ENCODE measurements around the gene TMEFF2.

The TMEFF2 gene

DNA sequence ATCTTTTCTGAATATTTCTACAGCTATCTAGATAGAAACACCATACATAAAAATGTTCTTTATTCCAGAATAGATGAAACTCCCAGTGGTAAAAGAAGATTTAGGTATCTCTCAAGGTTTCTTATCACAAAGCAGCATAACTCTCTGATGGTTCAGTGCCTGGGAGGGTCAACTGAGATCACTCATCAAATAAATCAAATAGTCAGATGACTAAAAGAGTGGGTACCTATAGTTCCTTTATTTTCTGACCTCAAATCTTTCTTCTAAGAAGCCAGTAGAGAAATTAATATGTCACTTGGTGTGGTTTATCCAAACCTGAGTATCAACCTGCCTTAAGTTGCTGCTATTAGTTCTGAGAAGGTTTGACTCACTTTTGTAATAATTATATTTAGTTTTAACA is 120.9 kb downstream of the TMEFF2 start:
- Histone ChIP-seq H3K9me3 (replicated peaks in 1 of 2; ENCODE audit: control insufficient read depth in 2 of 2, insufficient read depth in 1 of 2, low read depth in 1 of 2, low read length in 2 of 2) (no peaks in the 10 kb centered on the region), H3K23ac (ENCODE audit: low read depth, low read length, poor library complexity) (no peak overlapping the region), H2AK5ac (ENCODE audit: low read depth, low read length) (no peak overlapping the region), H3K27me3 (ENCODE audit: control insufficient read depth in 3 of 3, insufficient read depth in 3 of 3, low read depth in 1 of 3, low read length in 3 of 3) (no peaks in the 10 kb centered on the region), H3K4me1 (ENCODE audit: control insufficient read depth in 2 of 2, insufficient read depth in 1 of 2, low read depth in 1 of 2, low read length in 2 of 2) (no peaks in the 10 kb centered on the region), H3K4me2 (ENCODE audit: insufficient read depth, low read length, poor library complexity, severe bottlenecking) (no peak overlapping the region), H2BK15ac (ENCODE audit: low read length) (no peak overlapping the region), H3K18ac (ENCODE audit: low read length) (no peak overlapping the region), H3K4ac (ENCODE audit: low read length) (no peak overlapping the region), H4K91ac (ENCODE audit: low read depth, low read length, poor library complexity) (no peak overlapping the region), H4K8ac (ENCODE audit: low read depth, low read length) (no peak overlapping the region), H3K27ac (replicated peaks; ENCODE audit: low read length) (no peak overlapping the region), H3K4me3 (ENCODE audit: low read length in 2 of 2) (no peak overlapping the region), H3K9ac (ENCODE audit: low read depth, low read length, poor library complexity) (no peak overlapping the region), H2BK120ac (ENCODE audit: low read depth, low read length) (no peak overlapping the region), H2BK5ac (ENCODE audit: low read length) (no peak overlapping the region), H3K79me1 (ENCODE audit: low read depth, low read length) (no peaks in the 10 kb centered on the region), H2AFZ (ENCODE audit: low read length) (no peak overlapping the region), H3K14ac (ENCODE audit: low read length) (no peak overlapping the region), H3K36me3 (replicated peaks in 1 of 2; ENCODE audit: control insufficient read depth in 2 of 2, insufficient read depth in 2 of 2, low read length in 2 of 2) (no peaks in the 10 kb centered on the region), H2BK12ac (ENCODE audit: low read length) (no peak overlapping the region)
- no peak for DNase-seq (ENCODE audit: low spot score)

GRCh38 chr2:192072778-192073177 is 122.0 kb downstream of the TMEFF2 start:
- Histone ChIP-seq H3K14ac (ENCODE audit: low read length) (no peak overlapping the region), H2BK15ac (ENCODE audit: low read length) (no peak overlapping the region), H2AFZ (ENCODE audit: low read length) (no peak overlapping the region), H2BK120ac (ENCODE audit: low read depth, low read length) (no peak overlapping the region), H3K4me3 (ENCODE audit: low read length in 2 of 2) (no peak overlapping the region), H3K27ac (replicated peaks; ENCODE audit: low read length) (no peak overlapping the region), H3K4ac (ENCODE audit: low read length) (no peak overlapping the region), H3K27me3 (ENCODE audit: control insufficient read depth in 3 of 3, insufficient read depth in 3 of 3, low read depth in 1 of 3, low read length in 3 of 3) (no peaks in the 10 kb centered on the region), H2BK5ac (ENCODE audit: low read length) (no peak overlapping the region), H3K9me3 (replicated peaks in 1 of 2; ENCODE audit: control insufficient read depth in 2 of 2, insufficient read depth in 1 of 2, low read depth in 1 of 2, low read length in 2 of 2) (no peaks in the 10 kb centered on the region), H3K23ac (ENCODE audit: low read depth, low read length, poor library complexity) (no peak overlapping the region), H3K18ac (ENCODE audit: low read length) (no peak overlapping the region), H3K4me2 (ENCODE audit: insufficient read depth, low read length, poor library complexity, severe bottlenecking) (no peak overlapping the region), H3K36me3 (replicated peaks in 1 of 2; ENCODE audit: control insufficient read depth in 2 of 2, insufficient read depth in 2 of 2, low read length in 2 of 2) (no peaks in the 10 kb centered on the region), H2AK5ac (ENCODE audit: low read depth, low read length) (no peak overlapping the region), H3K9ac (ENCODE audit: low read depth, low read length, poor library complexity) (no peak overlapping the region), H3K4me1 (ENCODE audit: control insufficient read depth in 2 of 2, insufficient read depth in 1 of 2, low read depth in 1 of 2, low read length in 2 of 2) (peaks cover 0 to 2% of the 10 kb centered on the region in 2 donors), H4K8ac (ENCODE audit: low read depth, low read length) (no peak overlapping the region), H4K91ac (ENCODE audit: low read depth, low read length, poor library complexity) (no peak overlapping the region), H3K79me1 (ENCODE audit: low read depth, low read length) (no peaks in the 10 kb centered on the region), H2BK12ac (ENCODE audit: low read length) (no peak overlapping the region)
- WGBS, 2 donors (ENCODE audit: extremely low coverage in 2 of 2, insufficient read length in 2 of 2, insufficient replicate concordance in 1 of 2): no CpG with 5 or more reads among the region's 1 CpG
- no peak for DNase-seq (ENCODE audit: low spot score)

GRCh38 chr2:192072261-192072660 is 122.5 kb downstream of the TMEFF2 start:
- no CpG with 5 or more reads among the region's 2 CpGs for WGBS, 2 donors (ENCODE audit: extremely low coverage in 2 of 2, insufficient read length in 2 of 2, insufficient replicate concordance in 1 of 2)
- H3K14ac ChIP-seq (ENCODE audit: low read length): no peak overlapping the region
- no peak overlapping the region for H3K9ac ChIP-seq (ENCODE audit: low read depth, low read length, poor library complexity)
- H3K36me3 ChIP-seq (replicated peaks in 1 of 2; ENCODE audit: control insufficient read depth in 2 of 2, insufficient read depth in 2 of 2, low read length in 2 of 2): no peaks in the 10 kb centered on the region
- no peak overlapping the region for H4K8ac ChIP-seq (ENCODE audit: low read depth, low read length)
- no peak for DNase-seq (ENCODE audit: low spot score)
- no peak overlapping the region for H2AK5ac ChIP-seq (ENCODE audit: low read depth, low read length)
- H3K23ac ChIP-seq (ENCODE audit: low read depth, low read length, poor library complexity): no peak overlapping the region
- H3K4ac ChIP-seq (ENCODE audit: low read length): no peak overlapping the region
- no peak overlapping the region for H2BK15ac ChIP-seq (ENCODE audit: low read length)
- no peak overlapping the region for H2AFZ ChIP-seq (ENCODE audit: low read length)
- H2BK120ac ChIP-seq (ENCODE audit: low read depth, low read length): no peak overlapping the region
- no peak overlapping the region for H4K91ac ChIP-seq (ENCODE audit: low read depth, low read length, poor library complexity)
- no peak overlapping the region for H2BK12ac ChIP-seq (ENCODE audit: low read length)
- no peak overlapping the region for H2BK5ac ChIP-seq (ENCODE audit: low read length)
- no peaks in the 10 kb centered on the region for H3K9me3 ChIP-seq (replicated peaks in 1 of 2; ENCODE audit: control insufficient read depth in 2 of 2, insufficient read depth in 1 of 2, low read depth in 1 of 2, low read length in 2 of 2)
- H3K27me3 ChIP-seq (ENCODE audit: control insufficient read depth in 3 of 3, insufficient read depth in 3 of 3, low read depth in 1 of 3, low read length in 3 of 3): no peaks in the 10 kb centered on the region
- H3K4me2 ChIP-seq (ENCODE audit: insufficient read depth, low read length, poor library complexity, severe bottlenecking): no peak overlapping the region
- H3K18ac ChIP-seq (ENCODE audit: low read length): no peak overlapping the region
- H3K79me1 ChIP-seq (ENCODE audit: low read depth, low read length): no peaks in the 10 kb centered on the region
- H3K27ac ChIP-seq (replicated peaks; ENCODE audit: low read length): no peak overlapping the region
- no peak overlapping the region for H3K4me3 ChIP-seq (ENCODE audit: low read length in 2 of 2)
- H3K4me1 ChIP-seq (ENCODE audit: control insufficient read depth in 2 of 2, insufficient read depth in 1 of 2, low read depth in 1 of 2, low read length in 2 of 2): peaks cover 0 to 2% of the 10 kb centered on the region in 2 donors

DNA sequence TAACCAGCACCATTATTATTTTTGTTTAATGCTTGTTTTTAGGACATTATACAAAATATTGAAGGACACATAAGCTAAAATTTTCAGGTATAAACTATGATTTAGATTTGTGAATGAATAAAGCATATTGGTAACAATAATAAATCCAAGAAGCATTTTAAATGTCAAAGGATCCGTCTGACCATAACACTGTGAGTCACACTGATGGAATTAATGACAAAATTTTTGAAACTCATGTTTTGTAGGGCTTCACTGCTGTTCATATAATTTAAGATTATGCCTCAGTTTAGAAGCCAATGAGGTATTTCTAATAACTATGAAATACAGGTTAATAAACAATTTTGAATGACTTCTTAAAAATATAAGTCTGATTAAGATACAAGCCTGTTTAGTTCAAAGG is 124.6 kb downstream of the TMEFF2 start:
- Histone ChIP-seq H4K91ac (ENCODE audit: low read depth, low read length, poor library complexity) (no peak overlapping the region), H2BK120ac (ENCODE audit: low read depth, low read length) (no peak overlapping the region), H2AFZ (ENCODE audit: low read length) (no peak overlapping the region), H2AK5ac (ENCODE audit: low read depth, low read length) (no peak overlapping the region), H3K23ac (ENCODE audit: low read depth, low read length, poor library complexity) (no peak overlapping the region), H3K27me3 (ENCODE audit: control insufficient read depth in 3 of 3, insufficient read depth in 3 of 3, low read depth in 1 of 3, low read length in 3 of 3) (no peaks in the 10 kb centered on the region), H3K9ac (ENCODE audit: low read depth, low read length, poor library complexity) (no peak overlapping the region), H2BK12ac (ENCODE audit: low read length) (no peak overlapping the region), H4K8ac (ENCODE audit: low read depth, low read length) (no peak overlapping the region), H2BK15ac (ENCODE audit: low read length) (no peak overlapping the region), H3K18ac (ENCODE audit: low read length) (no peak overlapping the region), H3K9me3 (replicated peaks in 1 of 2; ENCODE audit: control insufficient read depth in 2 of 2, insufficient read depth in 1 of 2, low read depth in 1 of 2, low read length in 2 of 2) (no peaks in the 10 kb centered on the region), H2BK5ac (ENCODE audit: low read length) (no peak overlapping the region), H3K27ac (replicated peaks; ENCODE audit: low read length) (no peak overlapping the region), H3K4ac (ENCODE audit: low read length) (no peak overlapping the region), H3K4me3 (ENCODE audit: low read length in 2 of 2) (no peak overlapping the region), H3K4me2 (ENCODE audit: insufficient read depth, low read length, poor library complexity, severe bottlenecking) (no peak overlapping the region), H3K4me1 (ENCODE audit: control insufficient read depth in 2 of 2, insufficient read depth in 1 of 2, low read depth in 1 of 2, low read length in 2 of 2) (peaks cover 0 to 2% of the 10 kb centered on the region in 2 donors), H3K36me3 (replicated peaks in 1 of 2; ENCODE audit: control insufficient read depth in 2 of 2, insufficient read depth in 2 of 2, low read length in 2 of 2) (no peaks in the 10 kb centered on the region), H3K79me1 (ENCODE audit: low read depth, low read length) (no peaks in the 10 kb centered on the region), H3K14ac (ENCODE audit: low read length) (no peak overlapping the region)
- no peak for DNase-seq (ENCODE audit: low spot score)
- WGBS, 2 donors (ENCODE audit: extremely low coverage in 2 of 2, insufficient read length in 2 of 2, insufficient replicate concordance in 1 of 2): no CpG with 5 or more reads among the region's 1 CpG

Measured in neuronal stem cell (in vitro differentiated cells).